Measurements from ENCODE around the gene IRF1. TPM values are rescaled to one million over a fixed set of nuclear protein-coding genes. Genes with fewer than 3 reads are reported as not detected.

IRF1 gene
- total RNA-seq, 1 experiment from 2014 or later = 48.9 TPM

DNA sequence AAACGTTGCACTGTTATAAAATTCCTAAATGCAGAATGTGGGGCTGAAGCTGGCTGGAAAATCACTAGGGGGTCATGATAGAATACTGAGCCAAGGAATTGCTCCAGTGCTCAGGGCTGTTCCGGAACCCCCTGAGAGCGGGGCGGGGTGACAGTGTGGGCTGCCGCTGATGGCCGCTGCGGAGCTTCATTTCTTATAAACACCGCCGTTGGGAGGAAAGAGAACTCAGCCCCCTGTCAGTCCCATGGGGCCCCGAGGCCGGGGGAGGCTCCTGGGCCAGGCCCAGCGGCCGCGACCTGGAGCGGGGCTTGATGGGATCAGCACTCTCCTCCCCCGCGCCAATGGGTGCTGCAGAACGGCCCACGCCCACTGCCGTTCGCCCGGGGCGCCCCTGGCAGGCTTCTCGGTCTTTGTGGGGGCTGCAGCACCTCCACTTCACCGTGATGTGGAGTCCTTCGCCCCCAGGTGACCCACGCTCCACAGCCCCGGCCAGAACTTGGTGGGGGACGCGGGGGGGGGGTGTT is 5.2 kb upstream of the IRF1 start:
- DNase-seq (ENCODE audit: low read depth, low spot score) (no peak), ATAC-seq (peak; percentile 62)
- in situ Hi-C loops (cut with HindIII; ENCODE audit: low pct_unique_long_range_greater_than_20kb, low sequenced_read_pairs) = loop anchor here (25.0 kb wide), 1 partner anchor 108 kb away; no protein-coding TSS in a partner anchor
- H3K4me1 ChIP-seq (ENCODE audit: control insufficient read depth, insufficient read depth, low read length) = peaks cover 32% of the 10 kb centered on the region
- POLR2A ChIA-PET = interaction anchor here (0.6 to 0.7 kb wide), 3 partner anchors 22 to 76 kb away, joined by 3 to 4 read pairs (median 4); no protein-coding TSS in a partner anchor
- no peak for TF ChIP-seq TCF7L2 (IDR thresholded peaks at IDR 0.05; ENCODE audit: low read depth, low read length)
- TF ChIP-seq, protein P1, sequence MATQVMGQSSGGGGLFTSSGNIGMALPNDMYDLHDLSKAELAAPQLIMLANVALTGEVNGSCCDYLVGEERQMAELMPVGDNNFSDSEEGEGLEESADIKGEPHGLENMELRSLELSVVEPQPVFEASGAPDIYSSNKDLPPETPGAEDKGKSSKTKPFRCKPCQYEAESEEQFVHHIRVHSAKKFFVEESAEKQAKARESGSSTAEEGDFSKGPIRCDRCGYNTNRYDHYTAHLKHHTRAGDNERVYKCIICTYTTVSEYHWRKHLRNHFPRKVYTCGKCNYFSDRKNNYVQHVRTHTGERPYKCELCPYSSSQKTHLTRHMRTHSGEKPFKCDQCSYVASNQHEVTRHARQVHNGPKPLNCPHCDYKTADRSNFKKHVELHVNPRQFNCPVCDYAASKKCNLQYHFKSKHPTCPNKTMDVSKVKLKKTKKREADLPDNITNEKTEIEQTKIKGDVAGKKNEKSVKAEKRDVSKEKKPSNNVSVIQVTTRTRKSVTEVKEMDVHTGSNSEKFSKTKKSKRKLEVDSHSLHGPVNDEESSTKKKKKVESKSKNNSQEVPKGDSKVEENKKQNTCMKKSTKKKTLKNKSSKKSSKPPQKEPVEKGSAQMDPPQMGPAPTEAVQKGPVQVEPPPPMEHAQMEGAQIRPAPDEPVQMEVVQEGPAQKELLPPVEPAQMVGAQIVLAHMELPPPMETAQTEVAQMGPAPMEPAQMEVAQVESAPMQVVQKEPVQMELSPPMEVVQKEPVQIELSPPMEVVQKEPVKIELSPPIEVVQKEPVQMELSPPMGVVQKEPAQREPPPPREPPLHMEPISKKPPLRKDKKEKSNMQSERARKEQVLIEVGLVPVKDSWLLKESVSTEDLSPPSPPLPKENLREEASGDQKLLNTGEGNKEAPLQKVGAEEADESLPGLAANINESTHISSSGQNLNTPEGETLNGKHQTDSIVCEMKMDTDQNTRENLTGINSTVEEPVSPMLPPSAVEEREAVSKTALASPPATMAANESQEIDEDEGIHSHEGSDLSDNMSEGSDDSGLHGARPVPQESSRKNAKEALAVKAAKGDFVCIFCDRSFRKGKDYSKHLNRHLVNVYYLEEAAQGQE (IDR thresholded peaks at IDR 0.05; ENCODE audit: insufficient read depth in 1 of 2, low read depth in 2 of 2, low read length in 1 of 2) = no peak
- TF ChIP-seq POLR2AphosphoS5 (IDR thresholded peaks at IDR 0.05; ENCODE audit: low read depth, low read length) = no peak; the same call in 1 of the 2 replicates
- TF ChIP-seq CTCF (IDR thresholded peaks at IDR 0.05) = no peak
- no peak for TF ChIP-seq SIN3A (IDR thresholded peaks at IDR 0.05; ENCODE audit: borderline replicate concordance, insufficient read depth, low read depth, low read length)
- no TSS peak for BruUV-seq (replicated peaks)
- peak overlapping the region; percentile 74 for H3K27ac ChIP-seq (ENCODE audit: low read length)
- H3K4me3 ChIP-seq (ENCODE audit: low read depth in 2 of 2, low read length in 2 of 2) = peak overlapping the region; percentile 71 to 91
- CTCF ChIA-PET = interaction anchor here (0.6 kb wide), 1 partner anchor 158 kb away, joined by 4 read pairs; no protein-coding TSS in a partner anchor
- H3K27me3 ChIP-seq (ENCODE audit: control insufficient read depth, insufficient read depth, low read length) = no peaks in the 10 kb centered on the region
- no peaks in the 10 kb centered on the region for H3K9me3 ChIP-seq (ENCODE audit: control insufficient read depth, insufficient read depth, low read depth, low read length)
- peaks cover 2% of the 10 kb centered on the region; the same call in 1 of the 2 replicates for H3K36me3 ChIP-seq (ENCODE audit: control insufficient read depth, insufficient read depth, low read length)
- intact Hi-C loops (cut with micrococcal nuclease; ENCODE audit: unreplicated experiment) = loop anchor here (10.0 kb wide), 1 partner anchor 431 kb away; the partner anchor contains the start of gene IL3

GRCh38 chr5:132493821-132494220 is 3.2 kb upstream of the IRF1 start:
- ATAC-seq (no peak), DNase-seq (ENCODE audit: low read depth, low spot score) (no peak)
- Histone ChIP-seq H3K4me3 (ENCODE audit: low read depth in 2 of 2, low read length in 2 of 2) (no peak overlapping the region), H3K4me1 (ENCODE audit: control insufficient read depth, insufficient read depth, low read length) (peaks cover 39% of the 10 kb centered on the region), H3K27ac (ENCODE audit: low read length) (peak overlapping the region; percentile 11; the same call in 1 of the 2 replicates), H3K9me3 (ENCODE audit: control insufficient read depth, insufficient read depth, low read depth, low read length) (no peaks in the 10 kb centered on the region), H3K36me3 (ENCODE audit: control insufficient read depth, insufficient read depth, low read length) (peaks cover 2% of the 10 kb centered on the region; the same call in 1 of the 2 replicates), H3K27me3 (ENCODE audit: control insufficient read depth, insufficient read depth, low read length) (no peaks in the 10 kb centered on the region)
- in situ Hi-C loops (cut with HindIII; ENCODE audit: low pct_unique_long_range_greater_than_20kb, low sequenced_read_pairs) (loop anchor here (25.0 kb wide), 1 partner anchor 107 kb away; no protein-coding TSS in a partner anchor), intact Hi-C loops (cut with micrococcal nuclease; ENCODE audit: unreplicated experiment) (loop anchor here (10.0 kb wide), 1 partner anchor 429 kb away; the partner anchor contains the start of gene IL3)
- TF ChIP-seq, protein P1 (IDR thresholded peaks at IDR 0.05; ENCODE audit: insufficient read depth in 1 of 2, low read depth in 2 of 2, low read length in 1 of 2) = no peak
- TF ChIP-seq POLR2AphosphoS5 (IDR thresholded peaks at IDR 0.05; ENCODE audit: low read depth, low read length) (no peak), CTCF (IDR thresholded peaks at IDR 0.05) (no peak), SIN3A (IDR thresholded peaks at IDR 0.05; ENCODE audit: borderline replicate concordance, insufficient read depth, low read depth, low read length) (no peak)
- POLR2A ChIA-PET = no interaction called here
- BruUV-seq (replicated peaks) = no TSS peak
- CTCF ChIA-PET = no interaction called here
